HG03095 (cell line): ENCODE measurements around the gene BCORL1.

ENCODE experiments used
- ATAC-seq: cut with Tn5 transposase; IDR thresholded peaks from one replicate; pipeline ENCODE4 v1.9.1; 2021; ENCODE audit warnings: moderate library complexity; ENCODE audit not compliant: unreplicated experiment

Gene BCORL1

DNA sequence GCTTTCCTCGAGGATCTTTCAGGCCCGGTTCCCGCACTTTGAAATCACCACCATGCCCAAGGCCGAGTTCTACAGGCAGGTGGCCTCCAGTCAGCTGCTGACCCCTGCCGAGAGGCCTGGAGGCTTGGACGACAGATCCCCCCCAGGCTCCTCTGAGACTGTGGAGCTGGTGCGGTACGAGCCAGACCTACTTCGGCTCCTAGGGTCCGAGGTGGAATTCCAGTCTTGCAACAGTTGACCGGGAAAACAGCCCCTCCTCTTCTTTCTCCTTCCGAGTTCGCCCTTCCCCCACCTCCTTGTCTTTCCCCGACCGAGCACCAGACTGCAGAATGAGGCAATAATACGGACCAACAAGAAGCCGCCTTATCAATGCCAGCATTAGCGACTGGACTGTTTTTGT is 73.5 kb downstream of the BCORL1 start:
- ATAC-seq: no peak

DNA sequence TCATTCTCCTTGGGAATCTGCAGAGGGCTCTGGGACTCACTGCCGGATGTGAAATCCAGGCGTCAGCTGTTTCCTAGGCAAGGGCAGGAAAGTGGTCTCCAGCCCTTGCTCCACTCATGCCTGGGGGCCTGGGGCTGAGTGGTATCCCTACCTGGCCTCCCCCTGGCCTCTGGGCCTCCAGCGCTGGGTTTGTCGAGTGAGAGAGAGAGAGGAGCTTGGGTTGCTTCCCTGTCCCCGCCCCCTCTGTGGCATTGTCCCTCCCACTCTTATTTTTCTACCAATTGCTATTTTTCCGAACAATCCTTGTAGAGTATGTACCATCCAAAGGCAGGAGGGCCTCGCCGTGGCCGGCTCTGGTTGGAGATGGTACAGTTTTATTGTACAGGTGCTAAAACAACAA is 74.8 kb downstream of the BCORL1 start:
- no peak for ATAC-seq

DNA sequence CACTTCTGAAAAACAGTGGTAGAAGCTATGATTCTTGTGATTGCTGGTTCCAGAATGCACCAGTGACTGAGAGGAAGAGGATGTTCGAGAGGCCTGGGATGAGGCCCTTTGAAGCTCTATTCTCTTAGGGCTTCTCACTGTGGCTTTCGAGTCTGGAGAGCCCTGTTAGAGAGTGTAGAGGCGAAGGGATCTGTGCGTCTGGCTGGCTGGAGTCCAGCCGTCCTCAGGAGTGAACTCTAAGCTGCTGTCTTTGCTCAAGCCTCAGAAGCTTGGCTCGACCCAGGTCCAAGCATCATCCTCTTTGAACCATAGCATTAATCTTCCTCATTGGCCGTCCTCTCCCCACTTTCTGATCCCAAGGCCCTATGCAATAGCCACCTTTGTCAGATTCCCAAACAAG is 76.2 kb downstream of the BCORL1 start:
- no peak for ATAC-seq

DNA sequence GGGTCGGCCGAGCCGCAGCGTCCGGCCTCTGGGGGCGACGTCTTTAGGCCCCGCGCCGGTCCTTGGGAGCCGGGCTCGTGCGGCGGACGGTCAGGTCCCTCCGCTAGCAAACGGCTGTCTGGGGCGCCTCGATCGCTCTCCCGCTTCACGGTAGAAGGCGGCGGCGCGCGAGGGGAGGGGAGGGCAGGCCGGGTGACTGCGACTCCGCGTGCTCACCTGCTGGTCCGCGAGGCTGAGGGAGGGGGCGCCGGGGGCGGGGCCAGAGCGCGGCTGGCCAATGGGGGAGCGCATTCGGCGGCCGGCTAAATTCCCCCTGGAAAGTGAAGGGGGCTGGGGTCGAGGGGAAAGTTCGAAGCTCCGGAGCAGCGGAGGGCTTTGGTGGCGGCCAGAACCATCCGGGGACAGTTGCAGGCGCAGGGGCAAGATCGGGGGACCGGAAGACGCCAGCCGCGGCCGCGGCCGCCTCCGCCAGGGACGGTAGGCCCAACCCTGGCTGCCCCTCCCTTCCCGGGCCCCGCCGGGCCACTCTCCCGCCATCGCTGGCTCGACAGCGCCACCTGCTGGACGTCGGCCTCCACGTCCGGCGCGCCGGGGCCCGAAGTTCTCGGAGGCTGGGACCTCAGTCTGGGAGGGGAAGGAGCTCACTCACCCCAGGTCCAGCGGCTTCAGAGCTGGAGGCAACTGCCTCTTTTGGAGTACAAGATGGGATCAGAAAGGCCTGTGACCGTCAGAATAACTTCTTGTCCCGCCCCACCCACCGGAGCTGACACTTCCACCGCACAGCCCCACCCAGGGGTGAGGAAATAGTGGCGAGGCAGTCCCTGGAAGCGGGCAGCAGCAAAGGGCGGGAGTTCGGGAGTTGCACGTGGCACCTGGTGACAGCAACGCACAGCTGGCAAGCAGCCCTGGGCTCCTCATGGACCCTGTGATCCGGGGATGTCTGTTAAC is 78.0 kb downstream of the BCORL1 start:
- peak; percentile 85 for ATAC-seq

DNA sequence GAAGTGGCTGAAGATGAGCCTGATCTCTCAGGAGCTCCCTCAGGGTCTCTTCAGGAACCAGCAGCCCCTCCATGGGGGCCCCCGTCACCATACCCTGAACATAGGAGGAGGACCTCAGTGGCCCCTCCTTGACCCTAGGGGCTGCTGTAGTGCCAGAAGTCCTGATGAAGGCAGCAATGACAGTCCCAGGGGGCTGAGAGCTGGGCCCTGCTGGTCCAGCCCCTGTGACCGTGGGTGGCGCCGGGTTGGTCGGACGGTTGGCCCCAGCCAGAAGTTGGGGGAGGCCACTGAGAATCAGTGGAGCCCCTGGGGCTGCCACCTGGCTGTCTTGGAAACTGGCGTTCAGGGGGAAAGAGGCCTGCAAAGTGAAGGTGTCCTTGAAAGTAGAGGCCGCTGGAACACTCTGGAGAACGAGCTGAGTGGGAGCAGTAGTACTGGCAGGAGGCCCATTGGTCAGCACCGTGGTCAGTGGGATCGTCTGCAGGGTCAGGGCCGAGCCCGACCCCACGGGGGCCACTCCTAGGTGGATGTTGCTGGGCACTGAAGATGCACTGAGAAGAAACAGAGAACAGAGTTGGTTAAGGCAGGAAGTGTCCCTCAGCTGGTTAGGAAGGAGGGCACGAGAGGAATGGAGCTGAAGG is 84.7 kb downstream of the BCORL1 start:
- ATAC-seq: no peak

DNA sequence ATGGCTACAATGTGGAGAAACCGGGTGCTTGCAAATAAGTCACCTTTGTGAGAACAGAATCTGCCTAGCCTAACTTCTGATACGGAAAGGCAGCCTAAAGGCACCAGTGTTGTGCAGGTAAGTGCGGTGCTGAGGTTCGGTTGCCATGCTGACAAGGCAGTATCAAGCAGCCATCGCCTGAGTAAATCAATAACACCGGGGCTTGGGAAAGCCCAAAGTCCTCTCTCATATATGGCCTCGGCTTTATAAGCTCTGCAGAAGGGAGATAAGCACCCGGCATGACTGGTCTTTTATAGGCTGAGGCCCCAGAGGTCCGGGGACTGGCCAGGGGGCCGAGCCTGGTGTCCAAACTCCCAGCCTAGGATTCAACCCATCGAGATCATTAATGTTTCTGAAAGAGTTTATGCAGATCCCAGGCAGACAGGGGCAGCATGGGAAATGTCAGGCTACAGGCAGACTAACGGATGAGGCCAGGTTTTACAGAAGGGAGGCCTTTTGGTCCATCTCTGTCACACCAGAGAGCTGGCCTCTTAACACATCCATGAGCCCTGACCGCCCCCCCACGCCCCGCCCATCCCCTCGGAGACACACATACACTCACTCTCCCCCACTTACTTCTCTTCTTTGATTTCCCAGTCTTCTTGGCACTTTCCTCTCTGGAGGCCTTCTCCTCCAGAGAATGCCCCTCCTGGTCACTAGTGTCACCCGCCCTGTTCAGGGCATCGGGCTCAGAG is 89.3 kb downstream of the BCORL1 start:
- no peak for ATAC-seq

DNA sequence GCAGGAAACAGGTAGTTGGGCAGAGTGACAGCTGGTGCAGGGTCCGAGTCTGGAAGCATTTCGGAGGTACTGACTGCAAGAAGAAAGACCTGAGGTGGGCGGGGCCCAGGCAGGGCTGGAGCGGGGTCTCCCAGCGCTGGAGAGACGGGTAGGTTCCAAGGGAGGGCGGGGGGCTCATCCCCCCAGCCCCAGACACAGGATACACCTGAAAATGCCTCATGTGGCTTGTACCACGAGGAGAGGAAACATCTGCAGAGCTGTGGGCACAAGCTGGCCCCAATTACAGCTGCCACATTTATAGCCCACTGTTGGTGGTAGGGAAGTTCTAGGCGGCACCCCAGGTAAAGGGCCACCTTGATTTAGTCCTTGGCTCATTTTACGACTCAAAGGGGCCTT is 89.9 kb downstream of the BCORL1 start:
- ATAC-seq: no peak

DNA sequence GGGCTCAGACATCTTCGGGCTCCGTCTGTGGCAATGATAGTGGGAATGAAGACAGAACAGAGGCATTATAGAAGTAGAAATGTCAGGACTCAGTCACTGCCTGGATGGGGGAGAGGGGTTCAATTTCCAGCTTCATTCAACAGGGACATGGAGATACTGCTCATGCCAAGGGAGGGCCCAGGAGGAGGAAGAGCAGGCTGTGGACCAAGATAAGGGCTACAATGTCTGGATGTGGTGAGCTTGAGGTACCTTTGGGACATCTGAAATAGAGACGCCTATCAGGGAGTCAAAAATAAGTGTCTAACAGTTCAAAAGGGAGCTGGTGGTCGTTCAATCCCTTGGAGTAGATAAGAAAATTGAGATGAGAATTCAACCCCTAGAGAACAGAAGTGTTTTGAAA is 93.3 kb downstream of the BCORL1 start:
- no peak for ATAC-seq

DNA sequence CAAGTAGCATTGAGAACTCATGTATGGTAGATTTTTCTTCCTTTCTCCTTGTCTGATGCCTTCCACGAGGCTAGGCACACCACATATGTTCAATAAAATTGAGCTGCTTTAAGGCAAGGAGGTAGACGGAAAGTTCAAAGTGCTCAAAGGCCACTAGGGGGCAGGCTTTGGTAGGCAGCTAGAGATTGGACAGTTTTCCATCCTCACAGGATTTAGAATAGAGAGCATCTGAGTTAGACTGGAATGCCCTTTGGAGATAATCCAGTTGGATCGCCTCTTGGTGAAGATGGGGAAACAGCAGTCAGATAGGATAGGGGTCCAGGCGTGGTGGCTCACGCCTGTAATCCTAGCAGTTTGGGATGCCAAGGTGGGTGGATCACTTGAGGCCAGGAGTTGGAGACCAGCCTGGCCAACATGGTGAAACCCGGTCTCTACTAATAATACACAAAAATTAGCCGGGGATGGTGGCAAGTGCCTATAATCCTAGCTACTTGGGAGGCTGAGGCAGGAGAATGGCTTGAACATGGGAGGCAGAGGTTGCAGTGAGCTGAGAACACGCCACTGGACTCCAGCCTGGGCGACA is 97.5 kb downstream of the BCORL1 start:
- no peak for ATAC-seq

DNA sequence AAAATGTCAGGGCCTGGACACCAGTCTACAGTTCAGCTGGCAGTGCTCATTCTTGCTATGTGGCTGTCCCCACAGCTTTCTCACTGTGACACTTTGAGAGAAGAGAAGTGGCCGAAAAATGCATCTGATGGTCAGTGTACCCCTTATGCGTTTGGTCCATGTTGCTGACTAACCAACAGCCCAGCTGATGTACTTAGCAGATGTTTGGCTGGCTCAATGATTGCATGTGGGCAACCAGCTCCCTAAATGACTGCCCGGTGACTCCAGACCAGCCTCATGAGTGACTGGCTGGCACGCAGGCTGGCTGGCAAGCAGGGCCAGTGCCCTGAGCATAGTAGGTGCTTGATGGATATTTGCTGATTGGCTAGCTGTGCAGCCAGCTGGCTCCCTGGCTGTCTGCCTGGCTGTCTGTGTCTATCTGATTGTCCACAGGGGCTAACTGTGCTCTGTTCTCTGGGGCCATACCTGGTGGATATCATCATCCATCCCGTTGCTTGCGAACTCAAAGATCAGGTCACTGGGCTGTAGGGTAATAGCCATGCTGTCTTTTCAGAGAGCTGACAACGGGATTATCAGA is 98.4 kb downstream of the BCORL1 start:
- no peak for ATAC-seq

DNA sequence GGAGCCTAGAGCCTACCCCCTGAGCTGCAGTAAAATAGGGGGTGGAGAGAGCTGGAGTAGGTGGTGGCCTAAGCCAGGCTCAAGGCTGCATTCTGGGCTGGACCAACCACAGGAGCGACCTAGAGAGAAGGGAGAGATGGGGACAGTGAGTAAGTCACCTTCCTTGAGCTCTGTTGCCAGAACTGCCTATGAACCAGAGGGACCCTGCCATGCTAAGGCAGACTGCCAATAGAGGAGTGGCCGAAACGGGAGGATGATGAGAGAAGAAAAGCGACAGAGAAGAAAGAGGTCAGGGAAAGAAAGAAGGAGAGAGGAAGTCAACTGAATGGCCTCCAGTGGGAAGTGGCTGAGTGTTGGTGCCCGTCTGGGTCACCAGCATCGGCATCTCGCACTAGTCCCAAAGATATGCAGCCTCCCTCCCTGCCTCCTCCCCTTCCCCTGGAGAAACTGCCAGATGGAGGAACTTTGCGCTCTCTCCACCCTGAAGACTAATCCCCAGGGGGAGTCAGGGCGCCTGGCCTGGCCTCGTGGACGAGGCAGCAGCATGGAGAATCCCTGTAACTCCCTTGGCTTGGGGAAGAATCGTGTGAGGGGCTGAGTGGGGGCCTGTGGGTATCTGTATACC is 99.1 kb downstream of the BCORL1 start:
- no peak for ATAC-seq

DNA sequence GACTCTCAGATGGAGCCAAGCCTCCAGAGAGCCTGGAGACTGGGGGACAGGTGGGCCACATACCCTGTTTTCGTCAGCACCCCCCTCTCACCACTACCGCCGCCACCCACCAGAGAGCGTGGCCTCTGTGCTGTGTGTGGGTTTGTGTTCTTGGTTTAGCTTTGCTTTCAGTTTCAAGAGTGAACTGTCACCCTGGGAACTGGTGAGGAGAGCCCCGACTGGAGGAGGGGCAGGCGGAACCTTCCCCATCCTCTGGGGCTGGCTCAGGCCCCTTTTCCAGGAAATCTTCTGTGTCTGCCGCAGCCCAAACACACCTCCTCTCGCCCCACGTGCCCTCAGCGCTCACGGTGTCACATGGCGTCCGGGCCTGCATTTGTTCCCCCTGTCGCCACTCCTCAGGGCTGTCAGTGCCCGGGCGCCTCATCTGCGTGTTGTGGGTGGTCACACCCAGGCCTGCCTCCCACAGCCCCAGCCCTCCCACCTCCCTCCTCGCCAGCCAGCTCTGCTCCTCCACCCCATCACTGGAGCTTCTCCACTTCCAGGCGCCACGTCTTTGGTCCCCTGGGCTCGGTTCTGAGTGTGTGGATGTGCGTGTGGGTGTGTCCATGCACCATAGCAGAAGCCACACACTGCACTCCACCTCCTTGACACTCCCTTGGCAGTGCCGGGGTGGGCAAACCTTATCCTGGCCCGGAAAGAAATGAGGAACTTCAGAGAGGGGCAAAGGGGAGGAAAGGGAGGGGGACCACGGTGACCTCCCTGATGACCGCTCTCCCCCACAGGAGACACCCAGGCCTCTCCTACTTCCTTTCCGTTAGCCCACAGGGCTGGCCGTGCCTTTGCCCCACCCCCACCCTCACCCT is 100.0 kb downstream of the BCORL1 start:
- peak; percentile 50 for ATAC-seq

DNA sequence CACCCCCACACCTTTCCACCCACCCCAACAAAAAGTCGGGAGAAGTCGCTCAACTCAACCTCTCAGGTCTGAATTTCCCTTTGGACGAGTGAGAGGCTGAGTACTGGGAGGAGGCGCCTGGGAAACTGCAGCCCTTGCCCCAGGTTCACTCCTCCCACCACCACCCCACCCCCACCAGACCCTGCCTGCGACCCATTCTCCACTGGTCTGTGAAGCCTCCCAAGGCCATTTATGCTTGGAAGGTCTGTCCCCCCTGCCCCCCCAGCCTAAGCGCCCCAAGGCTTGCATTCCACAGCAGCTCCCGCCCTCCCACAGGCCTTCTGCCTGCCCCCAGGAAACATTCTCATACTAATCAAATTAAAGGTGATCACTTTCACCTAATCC is 100.7 kb downstream of the BCORL1 start:
- no peak for ATAC-seq

DNA sequence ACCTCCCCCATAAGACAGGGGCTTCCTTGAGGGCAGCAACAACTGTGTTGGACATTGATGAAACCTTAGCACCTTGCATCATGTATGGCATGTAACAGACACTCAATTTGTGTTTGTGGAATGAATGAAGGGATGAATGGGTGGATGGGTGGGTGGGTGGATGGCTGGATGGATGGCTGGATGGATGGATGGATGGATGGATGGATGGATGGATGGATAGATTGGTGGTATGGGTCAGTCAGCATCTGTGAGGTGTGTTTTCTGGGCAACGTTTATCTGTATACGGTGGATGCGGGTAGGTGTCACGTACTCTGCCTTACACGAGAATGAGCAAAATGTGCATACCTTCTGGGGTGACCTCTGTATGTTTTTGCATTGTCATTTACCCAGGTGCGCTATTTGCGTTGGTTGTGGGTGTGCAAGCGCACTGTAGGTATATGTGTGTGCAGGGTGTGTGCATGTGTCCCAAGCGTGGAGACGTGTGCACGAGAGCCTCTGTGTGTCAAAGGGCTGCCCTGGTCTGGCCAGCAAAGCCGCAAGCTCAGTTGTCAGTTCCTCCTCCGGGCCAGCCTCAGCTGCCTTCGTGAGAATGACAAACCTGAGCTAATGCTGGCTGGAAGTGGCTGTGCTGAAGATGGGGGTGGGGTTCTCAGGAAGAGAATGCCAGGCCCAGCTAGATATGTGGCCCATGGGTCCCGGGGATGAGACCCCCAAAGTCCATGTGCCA is 101.4 kb downstream of the BCORL1 start:
- ATAC-seq: peak; percentile 19

DNA sequence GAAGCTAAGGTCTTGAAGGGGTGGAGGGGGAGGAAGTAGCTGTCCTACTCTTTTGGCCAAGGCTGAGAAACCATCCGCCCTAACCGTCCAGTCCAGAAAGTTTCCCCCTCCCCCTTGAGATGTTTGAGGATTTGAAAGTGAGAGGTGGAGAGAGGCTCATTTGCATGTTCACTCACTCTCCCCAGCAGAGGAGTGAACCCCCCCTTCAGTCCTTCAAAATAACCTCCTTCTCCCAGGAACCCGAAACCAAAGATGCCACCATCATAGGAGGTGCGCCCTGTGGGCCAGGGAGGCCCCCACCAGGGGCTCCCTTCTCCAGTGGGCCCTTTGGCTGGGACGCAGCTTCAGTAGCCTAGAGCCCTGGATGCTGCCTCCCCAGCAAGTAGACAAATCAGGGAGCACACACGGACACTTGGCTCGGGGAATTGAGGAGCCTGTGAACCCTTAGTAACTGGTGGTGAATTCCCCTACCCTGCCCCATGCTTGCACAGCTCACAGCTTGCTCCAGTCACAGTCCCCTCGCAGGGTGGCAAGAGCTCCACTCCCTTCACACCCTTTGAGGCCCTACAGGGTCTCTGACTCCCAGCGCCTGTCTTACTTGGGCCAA is 102.3 kb downstream of the BCORL1 start:
- peak; percentile 44 for ATAC-seq

DNA sequence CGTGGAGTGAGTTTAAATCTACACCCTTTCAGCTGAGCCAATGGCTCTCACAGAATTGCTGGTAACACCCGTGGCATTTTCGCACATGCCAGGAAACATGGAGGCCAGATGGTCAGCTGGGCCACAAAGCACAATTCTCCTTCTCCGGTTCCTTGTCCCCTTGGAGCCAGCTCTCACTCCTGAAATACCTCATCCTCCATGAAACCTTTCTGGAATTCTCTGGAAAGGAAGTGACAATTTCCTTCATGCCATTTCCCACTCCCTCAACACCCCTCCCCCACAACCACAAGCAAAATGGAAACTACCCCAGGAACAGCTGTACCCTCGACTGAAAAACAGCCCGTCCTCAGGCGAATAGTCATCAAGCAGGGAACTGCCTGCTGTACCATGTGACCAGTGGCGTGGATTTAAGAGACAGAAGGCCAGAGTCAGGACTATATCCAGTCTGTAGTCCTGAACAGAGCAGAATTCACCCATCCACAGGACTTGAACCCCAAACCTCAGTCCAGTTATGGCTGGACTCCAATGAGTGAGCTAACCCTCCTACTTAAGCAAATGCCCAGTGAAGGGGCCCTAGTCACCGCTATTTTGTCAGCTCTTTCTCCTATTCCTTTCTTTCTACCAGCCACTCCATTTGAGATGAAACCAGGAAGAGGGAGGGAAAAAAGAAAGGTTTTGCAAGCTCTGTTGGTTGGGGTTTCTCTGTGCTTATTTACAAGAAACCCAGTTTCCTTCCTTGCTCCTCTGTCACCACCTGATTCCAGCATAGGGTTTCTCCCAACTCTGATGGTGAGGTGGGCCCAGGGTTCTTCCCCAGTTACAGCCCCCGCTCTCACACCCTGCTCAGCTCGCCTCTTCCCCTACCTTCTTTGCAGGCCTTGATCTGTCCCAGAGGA is 103.4 kb downstream of the BCORL1 start:
- no peak for ATAC-seq

DNA sequence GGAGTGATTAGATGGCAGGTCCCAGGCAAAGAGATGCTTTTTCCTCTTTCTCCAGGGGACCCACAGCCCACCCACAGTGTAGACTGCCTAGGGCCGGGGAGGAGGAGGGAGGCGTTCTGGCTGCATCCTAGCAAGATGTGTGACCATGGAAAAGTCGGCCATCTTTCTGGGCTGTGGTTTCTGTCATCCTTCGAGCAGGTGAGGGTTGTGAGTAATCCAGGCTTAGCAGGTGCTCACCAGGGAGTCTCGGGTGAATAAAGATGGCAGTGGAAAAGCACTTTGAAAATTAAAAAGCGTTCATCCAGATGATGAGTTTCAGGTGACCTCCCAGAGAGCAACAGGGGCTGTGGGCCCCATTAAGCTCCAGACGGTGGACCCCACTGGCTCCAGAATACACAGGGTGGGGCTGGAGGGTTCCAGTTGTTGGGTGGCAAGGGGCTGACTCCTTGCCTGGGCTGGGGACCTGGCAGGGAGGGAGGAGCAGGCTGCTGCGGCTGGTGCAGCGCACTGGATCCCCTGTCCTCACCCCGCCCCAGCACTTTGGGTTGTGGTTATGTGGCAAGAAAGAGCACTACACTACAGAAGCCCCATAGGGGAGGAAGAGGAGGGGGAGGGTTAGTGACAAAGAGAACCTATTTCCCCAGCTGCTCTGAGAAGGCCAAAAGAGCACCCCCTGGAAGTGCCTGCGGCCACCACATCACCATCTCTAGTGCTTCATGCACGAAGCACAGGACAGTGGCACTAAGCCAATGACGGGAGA is 104.2 kb downstream of the BCORL1 start:
- ATAC-seq: peak; percentile 31
